ENCODE measurements around the gene MOB4. TPM values are rescaled to one million over a fixed set of nuclear protein-coding genes. Genes with fewer than 3 reads are reported as not detected.
"Not testable (repeated sequence)": the region's sequence is repeated elsewhere in the genome, so short reads cannot be mapped to it uniquely, and the experiment has no call there.

MOB4 gene
- polyA plus RNA-seq, 1 experiment, result 20.3 TPM

- Histone ChIP-seq H3K36me3 (ENCODE audit: control insufficient read depth, insufficient read depth, low read length) (no peaks in the 10 kb centered on the region), H3K4me3 (ENCODE audit: low read depth, low read length) (no peak overlapping the region), H3K27me3 (ENCODE audit: control insufficient read depth, insufficient read depth, low read length) (no peaks in the 10 kb centered on the region)
- POLR2A ChIA-PET, result no interaction called here
- CTCF ChIA-PET, result no interaction called here
- TF ChIP-seq, protein P1, sequence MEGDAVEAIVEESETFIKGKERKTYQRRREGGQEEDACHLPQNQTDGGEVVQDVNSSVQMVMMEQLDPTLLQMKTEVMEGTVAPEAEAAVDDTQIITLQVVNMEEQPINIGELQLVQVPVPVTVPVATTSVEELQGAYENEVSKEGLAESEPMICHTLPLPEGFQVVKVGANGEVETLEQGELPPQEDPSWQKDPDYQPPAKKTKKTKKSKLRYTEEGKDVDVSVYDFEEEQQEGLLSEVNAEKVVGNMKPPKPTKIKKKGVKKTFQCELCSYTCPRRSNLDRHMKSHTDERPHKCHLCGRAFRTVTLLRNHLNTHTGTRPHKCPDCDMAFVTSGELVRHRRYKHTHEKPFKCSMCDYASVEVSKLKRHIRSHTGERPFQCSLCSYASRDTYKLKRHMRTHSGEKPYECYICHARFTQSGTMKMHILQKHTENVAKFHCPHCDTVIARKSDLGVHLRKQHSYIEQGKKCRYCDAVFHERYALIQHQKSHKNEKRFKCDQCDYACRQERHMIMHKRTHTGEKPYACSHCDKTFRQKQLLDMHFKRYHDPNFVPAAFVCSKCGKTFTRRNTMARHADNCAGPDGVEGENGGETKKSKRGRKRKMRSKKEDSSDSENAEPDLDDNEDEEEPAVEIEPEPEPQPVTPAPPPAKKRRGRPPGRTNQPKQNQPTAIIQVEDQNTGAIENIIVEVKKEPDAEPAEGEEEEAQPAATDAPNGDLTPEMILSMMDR (IDR thresholded peaks at IDR 0.05; ENCODE audit: insufficient read depth, low read depth, low read length), result no peak
- no peak for DNase-seq (ENCODE audit: low read depth)
Measured at GRCh38 chr2:197571627-197572271, 55.9 kb downstream of the MOB4 start.

DNA sequence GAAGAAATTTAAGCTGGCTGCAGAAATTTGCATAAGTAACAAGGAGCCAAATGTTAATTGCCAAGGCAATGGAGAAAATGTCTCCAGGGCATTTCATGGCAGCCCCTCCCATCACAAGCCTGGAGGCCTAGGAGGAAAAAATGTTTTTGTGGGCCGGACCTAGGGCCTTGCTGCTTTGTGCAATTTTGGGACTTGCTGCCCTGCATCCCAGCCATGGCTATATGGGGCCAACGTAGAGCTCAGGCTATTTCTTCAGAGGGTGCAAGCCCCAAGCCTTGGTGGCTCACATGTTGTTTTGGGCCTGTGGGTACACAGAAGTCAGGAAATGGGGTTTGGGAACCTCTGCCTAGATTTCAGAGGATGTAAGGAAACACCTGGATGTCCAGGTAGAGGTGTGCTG lies 57.7 kb downstream of the MOB4 start:
- Histone ChIP-seq H3K4me3 (ENCODE audit: low read depth, low read length) (no peak overlapping the region), H3K36me3 (ENCODE audit: control insufficient read depth, insufficient read depth, low read length) (no peaks in the 10 kb centered on the region), H3K27me3 (ENCODE audit: control insufficient read depth, insufficient read depth, low read length) (no peaks in the 10 kb centered on the region)
- CTCF ChIA-PET, result no interaction called here
- POLR2A ChIA-PET, result no interaction called here
- DNase-seq (ENCODE audit: low read depth), result no peak
- TF ChIP-seq, protein P1 (IDR thresholded peaks at IDR 0.05; ENCODE audit: insufficient read depth, low read depth, low read length), result no peak

- Histone ChIP-seq H3K4me3 (ENCODE audit: low read depth, low read length) (no peak overlapping the region), H3K36me3 (ENCODE audit: control insufficient read depth, insufficient read depth, low read length) (no peaks in the 10 kb centered on the region), H3K27me3 (ENCODE audit: control insufficient read depth, insufficient read depth, low read length) (no peaks in the 10 kb centered on the region)
- CTCF ChIA-PET, result interaction anchor here (0.8 to 1.6 kb wide), 4 partner anchors 24 to 131 kb away, joined by 3 to 4 read pairs (median 3); no protein-coding TSS in a partner anchor
- TF ChIP-seq, protein P1 (IDR thresholded peaks at IDR 0.05; ENCODE audit: insufficient read depth, low read depth, low read length), result no peak
- no peak for DNase-seq (ENCODE audit: low read depth)
- POLR2A ChIA-PET, result no interaction called here
Measured at GRCh38 chr2:197575987-197576386, 60.1 kb downstream of the MOB4 start.

GRCh38 chr2:197576631-197577030 lies 60.8 kb downstream of the MOB4 start:
- Histone ChIP-seq H3K4me3 (ENCODE audit: low read depth, low read length) (no peak overlapping the region), H3K36me3 (ENCODE audit: control insufficient read depth, insufficient read depth, low read length) (no peaks in the 10 kb centered on the region), H3K27me3 (ENCODE audit: control insufficient read depth, insufficient read depth, low read length) (no peaks in the 10 kb centered on the region)
- ChIA-PET CTCF (interaction anchor here (0.8 to 1.6 kb wide), 4 partner anchors 23 to 130 kb away, joined by 3 to 4 read pairs (median 3); no protein-coding TSS in a partner anchor), POLR2A (interaction anchor here (0.6 kb wide), 1 partner anchor 20 kb away, joined by 4 read pairs; no protein-coding TSS in a partner anchor)
- DNase-seq (ENCODE audit: low read depth), result peak; percentile 15
- TF ChIP-seq, protein P1 (IDR thresholded peaks at IDR 0.05; ENCODE audit: insufficient read depth, low read depth, low read length), result no peak

- Histone ChIP-seq H3K27me3 (ENCODE audit: control insufficient read depth, insufficient read depth, low read length) (no peaks in the 10 kb centered on the region), H3K36me3 (ENCODE audit: control insufficient read depth, insufficient read depth, low read length) (no peaks in the 10 kb centered on the region), H3K4me3 (ENCODE audit: low read depth, low read length) (no peak overlapping the region)
- POLR2A ChIA-PET, result no interaction called here
- CTCF ChIA-PET, result no interaction called here
- DNase-seq (ENCODE audit: low read depth), result no peak
- TF ChIP-seq, protein P1 (IDR thresholded peaks at IDR 0.05; ENCODE audit: insufficient read depth, low read depth, low read length), result no peak
Measured at GRCh38 chr2:197577446-197577845, 61.6 kb downstream of the MOB4 start.

DNA sequence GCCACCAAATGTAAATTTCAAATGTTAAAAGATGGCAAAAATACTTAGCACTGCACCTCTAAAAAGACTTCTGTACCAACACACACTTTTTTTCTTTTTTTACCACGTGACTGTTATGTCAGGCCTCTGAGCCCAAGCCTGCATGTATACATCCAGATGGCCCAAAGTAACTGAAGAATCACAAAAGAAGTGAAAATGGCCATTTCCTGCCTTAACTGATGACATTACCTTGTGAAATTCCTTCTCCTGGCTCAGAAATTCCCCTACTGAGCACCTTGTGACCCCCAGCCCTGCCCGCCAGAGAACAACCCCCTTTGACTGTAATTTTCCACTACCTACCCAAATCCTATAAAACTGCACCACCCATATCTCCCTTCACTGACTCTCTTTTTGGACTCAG lies 62.4 kb downstream of the MOB4 start:
- POLR2A ChIA-PET; CTCF ChIA-PET; H3K27me3 ChIP-seq (ENCODE audit: control insufficient read depth, insufficient read depth, low read length); H3K4me3 ChIP-seq (ENCODE audit: low read depth, low read length); H3K36me3 ChIP-seq (ENCODE audit: control insufficient read depth, insufficient read depth, low read length); DNase-seq (ENCODE audit: low read depth): not testable (repeated sequence)

DNA sequence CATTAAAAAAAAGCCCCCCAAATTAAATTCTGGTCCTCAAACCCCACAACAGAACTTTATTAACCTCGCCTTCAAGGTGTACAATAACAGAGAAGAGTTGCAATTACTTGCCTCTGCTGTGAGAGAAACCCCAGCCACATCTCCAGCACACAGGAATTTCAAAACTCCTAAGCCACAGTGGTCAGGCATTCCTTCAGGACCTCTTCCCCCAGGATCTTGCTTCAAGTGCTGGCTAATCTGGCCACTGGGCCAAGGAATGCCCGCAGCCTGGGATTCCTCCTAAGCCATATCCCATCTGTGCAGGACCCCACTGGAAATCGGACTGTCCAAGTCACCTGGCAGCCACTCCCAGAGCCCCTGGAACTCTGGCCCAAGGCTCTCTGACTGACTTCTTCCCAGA lies 64.3 kb downstream of the MOB4 start:
- CTCF ChIA-PET; DNase-seq (ENCODE audit: low read depth); H3K36me3 ChIP-seq (ENCODE audit: control insufficient read depth, insufficient read depth, low read length); POLR2A ChIA-PET; H3K27me3 ChIP-seq (ENCODE audit: control insufficient read depth, insufficient read depth, low read length); H3K4me3 ChIP-seq (ENCODE audit: low read depth, low read length): not testable (repeated sequence)

- CTCF ChIA-PET; POLR2A ChIA-PET; DNase-seq (ENCODE audit: low read depth); H3K27me3 ChIP-seq (ENCODE audit: control insufficient read depth, insufficient read depth, low read length); H3K4me3 ChIP-seq (ENCODE audit: low read depth, low read length); H3K36me3 ChIP-seq (ENCODE audit: control insufficient read depth, insufficient read depth, low read length): not testable (repeated sequence)
Measured at GRCh38 chr2:197587255-197587654, 71.4 kb downstream of the MOB4 start.

All from BJ (cell line).